GM12878 (cell line): Measurements from ENCODE around the gene EWSR1. TPM values are rescaled to one million over a fixed set of nuclear protein-coding genes. Genes with fewer than 3 reads are reported as not detected.

Experiments
- ATAC-seq: fragments of 200-7000 bp; cut with Tn5 transposase; 3 replicates; pipeline ENCODE4 v1.9.1; 2020; ENCODE audit warnings: mild to moderate bottlenecking, moderate library complexity
- BruUV-seq: library from RNA; stranded (reverse); fragments of 400-500 nt; replicated peaks from 2 replicates; lab custom pipeline; 2021; lab: Mats Ljungman, UMichigan
- CTCF ChIA-PET: fragments of 300-600 bp; sonication (Branson Sonifier 250); formaldehyde crosslinking; extraction: SDS; loops from one replicate; lab custom pipeline; 2021; ENCODE audit warnings: inconsistent platforms; lab: Yijun Ruan, JAX
- POLR2A ChIA-PET: fragments of 350-600 bp; formaldehyde crosslinking; extraction: SDS; loops from one replicate; lab custom pipeline; 2021; ENCODE audit warnings: inconsistent platforms; lab: Charles Lee
- RAD21 ChIA-PET: fragments of 300-600 bp; sonication (Branson Sonifier 250); formaldehyde crosslinking; loops from one replicate; lab custom pipeline; 2023; ENCODE audit warnings: antibody characterized with exemption; ENCODE audit not compliant: unreplicated experiment; lab: Charles Lee
- SMC1A ChIA-PET: fragments of 300-600 bp; sonication (Branson Sonifier 250); formaldehyde crosslinking; loops from one replicate; lab custom pipeline; 2023; ENCODE audit not compliant: unreplicated experiment, uncharacterized antibody; lab: Charles Lee
- DNase-seq: peaks from one replicate; pipeline ENCODE4 v3.0.0-alpha.2; 2011; ENCODE audit warnings: low read depth, low spot score
- FAIRE-seq: peaks from 3 replicates; lab custom pipeline; 2011; peaks lifted over from hg19 to GRCh38; lab: Jason Lieb, UNC
- H2AFZ ChIP-seq: 2 replicates; pipeline ENCODE4 v1.6.0; 2011; ENCODE audit warnings: low read depth, low read length, control low read depth; ENCODE audit not compliant: control insufficient read depth
- H3K27ac ChIP-seq: 2 replicates; pipeline ENCODE4 v1.5.1; 2011; ENCODE audit warnings: control low read depth; ENCODE audit not compliant: control insufficient read depth, insufficient read depth
- H3K27me3 ChIP-seq, 2 experiments: replicated peaks in 1 of 2; 2 replicates each; pipeline versions ENCODE4 v1.6.0 to v1.6.1; 2011; ENCODE audit warnings: low read length in 1 of 2; ENCODE audit not compliant: control insufficient read depth in 2 of 2, insufficient read depth in 2 of 2
- H3K36me3 ChIP-seq, 2 experiments: 2 replicates each; pipeline ENCODE4 v1.5.1; 2011; ENCODE audit warnings: low read length in 1 of 2; ENCODE audit not compliant: control insufficient read depth in 2 of 2, insufficient read depth in 2 of 2
- H3K4me1 ChIP-seq: 2 replicates; pipeline ENCODE4 v1.6.1; 2011; ENCODE audit warnings: mild to moderate bottlenecking, low read length, moderate library complexity, mixed read lengths; ENCODE audit not compliant: control insufficient read depth, insufficient read depth
- H3K4me2 ChIP-seq: 2 replicates; pipeline ENCODE4 v1.6.0; 2011; ENCODE audit warnings: control low read depth; ENCODE audit not compliant: control insufficient read depth, insufficient read depth
- H3K4me3 ChIP-seq: fragments of 200-600 bp; sonication (generic); 2 replicates; pipeline ENCODE4 v1.5.1; 2016
- H3K79me2 ChIP-seq: 2 replicates; pipeline ENCODE4 v1.6.0; 2011; ENCODE audit warnings: low read length; ENCODE audit not compliant: control insufficient read depth, insufficient read depth
- H3K9ac ChIP-seq: 2 replicates; pipeline ENCODE4 v1.8.0; 2011; ENCODE audit warnings: low read length, control low read depth, mixed read lengths; ENCODE audit not compliant: control insufficient read depth, insufficient read depth
- H3K9me3 ChIP-seq: replicated peaks from 3 replicates; pipeline ENCODE4 v1.5.1; 2011; ENCODE audit warnings: mild to moderate bottlenecking, low read length; ENCODE audit not compliant: control insufficient read depth, insufficient read depth
- H4K20me1 ChIP-seq: 2 replicates; pipeline ENCODE4 v1.6.0; 2011; ENCODE audit not compliant: control insufficient read depth, insufficient read depth
- CBFB ChIP-seq: IDR thresholded peaks from 2 replicates; pipeline ENCODE4 v1.6.1; 2016; ENCODE audit warnings: antibody characterized with exemption, low read depth
- CBX5 ChIP-seq: sonication (generic); IDR thresholded peaks from 2 replicates; pipeline ENCODE4 v1.6.1; 2016; ENCODE audit warnings: low read depth, moderate library complexity, mild to moderate bottlenecking, inconsistent platforms
- EP300 ChIP-seq, 2 experiments: fragments of 150-350 bp in 1 of 2; IDR thresholded peaks; 2 replicates each; pipeline ENCODE4 v1.6.1; 2011 to 2012; ENCODE audit warnings: low read depth in 2 of 2, low read length in 2 of 2, borderline replicate concordance in 1 of 2, improper control_type of control experiment in 1 of 2, inconsistent platforms in 1 of 2; ENCODE audit not compliant: control insufficient read depth in 1 of 2
- FOXM1 ChIP-seq: IDR thresholded peaks from 2 replicates; pipeline ENCODE4 v1.6.1; 2012; ENCODE audit warnings: low read depth, mild to moderate bottlenecking, inconsistent platforms, low read length, moderate library complexity
- HCFC1 ChIP-seq: fragments of 150-350 bp; IDR thresholded peaks from 2 replicates; pipeline ENCODE4 v1.6.1; 2014; ENCODE audit warnings: low read length
- HDGF ChIP-seq: fragments of 450-650 bp; IDR thresholded peaks from 2 replicates; pipeline ENCODE4 v1.6.1; 2016; ENCODE audit warnings: antibody characterized with exemption
- MXI1 ChIP-seq: fragments of 150-350 bp; IDR thresholded peaks from 2 replicates; pipeline ENCODE4 v1.6.1; 2011; ENCODE audit warnings: low read depth, mild to moderate bottlenecking, inconsistent platforms, low read length, improper control_type of control experiment
- NBN ChIP-seq: fragments of 450-650 bp; IDR thresholded peaks from 2 replicates; pipeline ENCODE4 v1.6.1; 2016
- NR2F1 ChIP-seq: fragments of 450-650 bp; conservative IDR thresholded peaks from 2 replicates; pipeline ENCODE4 v1.6.1; 2017; ENCODE audit warnings: mild to moderate bottlenecking
- RFX5 ChIP-seq: IDR thresholded peaks from 2 replicates; pipeline ENCODE4 v1.6.1; 2011; ENCODE audit warnings: low read depth, low read length, improper control_type of control experiment
- SIN3A ChIP-seq: IDR thresholded peaks from 2 replicates; pipeline ENCODE4 v1.6.1; 2012; ENCODE audit warnings: low read depth, low read length, improper control_type of control experiment
- TBL1XR1 ChIP-seq: IDR thresholded peaks from 2 replicates; pipeline ENCODE4 v1.6.1; 2012; ENCODE audit warnings: low read depth, low read length, improper control_type of control experiment
- YY1 ChIP-seq: IDR thresholded peaks from 2 replicates; pipeline ENCODE4 v1.6.1; 2011; ENCODE audit warnings: low read depth, mild to moderate bottlenecking, low read length
- ZBTB33 ChIP-seq: fragments of 450-650 bp; IDR thresholded peaks from 2 replicates; pipeline ENCODE4 v1.6.1; 2017; ENCODE audit warnings: mild to moderate bottlenecking
- ZNF384 ChIP-seq: IDR thresholded peaks from 2 replicates; pipeline ENCODE4 v1.6.1; 2012; ENCODE audit warnings: low read depth, mild to moderate bottlenecking, low read length, improper control_type of control experiment, borderline replicate concordance
- WGBS: methylation state at CpG from one replicate; pipeline ENCODE4 v1.1.6; 2016; ENCODE audit warnings: low lambda C conversion rate; ENCODE audit not compliant: insufficient replicate concordance, insufficient coverage; ENCODE audit errors: missing lambda C conversion rate; 5-methylcytosine and 5-hydroxymethylcytosine counted together
- in situ Hi-C: fragments of 300-500 bp; cut with MboI; formaldehyde crosslinking; loops from 9 replicates; pipeline ENCODE4 v1.14.3; 2018; ENCODE audit warnings: mixed read lengths
- intact Hi-C: fragments of 100-400 bp; cut with micrococcal nuclease; formaldehyde crosslinking; loops from one replicate; pipeline ENCODE4 v1.14.2; 2022; ENCODE audit not compliant: unreplicated experiment
- polyA plus RNA-seq, 11 experiments: library from polyadenylated mRNA; depleted of rRNA in 4 of 11; unstranded in 6 of 11; stranded (reverse) in 5 of 11; fragments of >200 nt; fragmentation: Nextera tagmentation in 4 of 11; fragmentation: Illumina TruSeq in 1 of 11; extraction: Ambion mirVana in 4 of 11; extraction: Trizol in 1 of 11; gene quantifications; 1 replicate in 1 of 11; 2 replicates in 10 of 11; pipeline versions ENCODE4 v1.2.1 to v1.2.3, GENCODE V29; 2011 to 2016; ENCODE audit warnings: inconsistent platforms in 2 of 11, missing spikeins in 2 of 11, low read depth in 1 of 11
- total RNA-seq, 4 experiments: library from RNA; depleted of rRNA in 3 of 4; stranded (reverse); fragments of >200 nt in 3 of 4; fragmentation: Illumina TruSeq in 1 of 4; extraction: Trizol in 1 of 4; gene quantifications; 2 replicates each; pipeline versions ENCODE4 v1.2.1 to v1.2.3, GENCODE V29; 2013 to 2021
- TF ChIP-seq, protein P1 (sequence below): fragments of 450-650 bp; IDR thresholded peaks from 2 replicates; pipeline ENCODE4 v1.6.1; 2017; ENCODE audit warnings: mild to moderate bottlenecking, low read depth, inconsistent platforms; ENCODE audit not compliant: poor library complexity, severe bottlenecking
- TF ChIP-seq, protein P2 (sequence below): IDR thresholded peaks from 2 replicates; pipeline ENCODE4 v1.6.1; 2011; ENCODE audit warnings: mild to moderate bottlenecking, low read depth, low read length, moderate library complexity; ENCODE audit not compliant: insufficient replicate concordance

The EWSR1 gene
- total and polyA plus RNA-seq, 10 of the 15 experiments (the other 5 are each of a cell fraction or from before 2014, with no cell fraction given) = 130 to 480 (median 356) TPM

DNA sequence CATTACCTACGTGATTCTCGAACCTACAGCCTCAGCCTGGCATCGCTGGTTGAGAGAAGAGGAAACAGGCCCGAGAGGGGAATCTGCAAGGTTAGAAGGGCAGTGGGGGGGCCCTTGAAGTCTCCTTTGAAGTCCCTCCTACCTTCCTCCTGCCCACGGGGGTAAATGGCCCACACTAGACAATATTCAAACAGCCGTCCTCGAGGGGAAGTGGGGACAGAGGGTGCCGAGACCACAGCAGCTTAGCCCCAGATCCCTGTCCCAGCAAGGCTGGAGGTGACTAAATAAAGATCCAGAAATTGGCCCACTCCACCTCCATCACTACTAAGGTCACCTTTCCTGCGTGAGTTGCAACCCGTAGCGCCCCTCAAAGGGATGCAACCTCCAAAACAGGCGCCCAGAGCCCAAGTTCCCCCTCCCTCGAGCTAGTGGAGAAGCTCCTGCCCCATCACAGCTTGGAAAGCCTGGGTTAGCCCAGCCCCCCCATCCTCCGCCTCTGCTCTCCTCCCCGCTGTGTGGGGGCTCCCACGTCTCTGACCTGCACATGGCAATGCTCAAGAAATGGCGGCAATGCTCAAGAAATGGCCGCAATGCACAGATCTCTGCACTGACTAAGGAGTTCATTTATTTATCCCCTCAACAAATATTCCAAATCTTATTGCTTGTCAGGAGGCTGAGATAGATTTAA is 48.2 kb downstream of the EWSR1 start (continued):
- TF ChIP-seq, protein P1, sequence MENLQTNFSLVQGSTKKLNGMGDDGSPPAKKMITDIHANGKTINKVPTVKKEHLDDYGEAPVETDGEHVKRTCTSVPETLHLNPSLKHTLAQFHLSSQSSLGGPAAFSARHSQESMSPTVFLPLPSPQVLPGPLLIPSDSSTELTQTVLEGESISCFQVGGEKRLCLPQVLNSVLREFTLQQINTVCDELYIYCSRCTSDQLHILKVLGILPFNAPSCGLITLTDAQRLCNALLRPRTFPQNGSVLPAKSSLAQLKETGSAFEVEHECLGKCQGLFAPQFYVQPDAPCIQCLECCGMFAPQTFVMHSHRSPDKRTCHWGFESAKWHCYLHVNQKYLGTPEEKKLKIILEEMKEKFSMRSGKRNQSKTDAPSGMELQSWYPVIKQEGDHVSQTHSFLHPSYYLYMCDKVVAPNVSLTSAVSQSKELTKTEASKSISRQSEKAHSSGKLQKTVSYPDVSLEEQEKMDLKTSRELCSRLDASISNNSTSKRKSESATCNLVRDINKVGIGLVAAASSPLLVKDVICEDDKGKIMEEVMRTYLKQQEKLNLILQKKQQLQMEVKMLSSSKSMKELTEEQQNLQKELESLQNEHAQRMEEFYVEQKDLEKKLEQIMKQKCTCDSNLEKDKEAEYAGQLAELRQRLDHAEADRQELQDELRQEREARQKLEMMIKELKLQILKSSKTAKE = no peak
- TF ChIP-seq HCFC1 = no peak
- no peak for TF ChIP-seq YY1
- no peak for TF ChIP-seq FOXM1
- no peak for TF ChIP-seq TBL1XR1
- TF ChIP-seq ZNF384 = no peak
- no peak for TF ChIP-seq HDGF
- TF ChIP-seq NBN = no peak
- TF ChIP-seq SIN3A = no peak
- no peak for TF ChIP-seq NR2F1

- no peaks in the 10 kb centered on the region for H3K36me3 ChIP-seq
- in situ Hi-C loops (no loop called here), intact Hi-C loops (no loop called here)
- DNase-seq (no peak), ATAC-seq (no peak), FAIRE-seq (no peak)
- POLR2A ChIA-PET = interaction anchor here (0.6 kb wide), 1 partner anchor 19 kb away, joined by 6 read pairs; no protein-coding TSS in a partner anchor
- WGBS = 64% methylated on average over 18 of the region's 18 CpGs
- H3K4me2 ChIP-seq = no peak overlapping the region
- H3K4me3 ChIP-seq = no peak overlapping the region
- H3K27ac ChIP-seq = no peak overlapping the region
- H3K4me1 ChIP-seq = no peaks in the 10 kb centered on the region
- no peaks in the 10 kb centered on the region for H4K20me1 ChIP-seq
- BruUV-seq = no TSS peak
- peaks cover 7 to 9% of the 10 kb centered on the region in 2 experiments; a peak in 3 of 4 replicates for H3K27me3 ChIP-seq
- SMC1A ChIA-PET = interaction anchor here (0.9 kb wide), 1 partner anchor 35 kb away, joined by 4 read pairs; no protein-coding TSS in a partner anchor
- RAD21 ChIA-PET = no interaction called here
- CTCF ChIA-PET = interaction anchor here (0.6 to 1.4 kb wide), 3 partner anchors 39 to 272 kb away, joined by 3 read pairs; no protein-coding TSS in a partner anchor
- no peaks in the 10 kb centered on the region for H3K9me3 ChIP-seq
- H3K79me2 ChIP-seq = no peaks in the 10 kb centered on the region
- no peak overlapping the region for H2AFZ ChIP-seq
- no peak overlapping the region for H3K9ac ChIP-seq
- no peak for TF ChIP-seq MXI1
- TF ChIP-seq, protein P2, sequence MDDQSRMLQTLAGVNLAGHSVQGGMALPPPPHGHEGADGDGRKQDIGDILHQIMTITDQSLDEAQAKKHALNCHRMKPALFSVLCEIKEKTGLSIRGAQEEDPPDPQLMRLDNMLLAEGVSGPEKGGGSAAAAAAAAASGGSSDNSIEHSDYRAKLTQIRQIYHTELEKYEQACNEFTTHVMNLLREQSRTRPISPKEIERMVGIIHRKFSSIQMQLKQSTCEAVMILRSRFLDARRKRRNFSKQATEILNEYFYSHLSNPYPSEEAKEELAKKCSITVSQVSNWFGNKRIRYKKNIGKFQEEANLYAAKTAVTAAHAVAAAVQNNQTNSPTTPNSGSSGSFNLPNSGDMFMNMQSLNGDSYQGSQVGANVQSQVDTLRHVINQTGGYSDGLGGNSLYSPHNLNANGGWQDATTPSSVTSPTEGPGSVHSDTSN = no peak
- no peak for TF ChIP-seq CBX5
- no peak for TF ChIP-seq RFX5
- TF ChIP-seq EP300 (IDR thresholded peaks at IDR 0.05; ENCODE audit: borderline replicate concordance in 1 of 2, control insufficient read depth in 1 of 2, low read depth in 2 of 2, low read length in 2 of 2) = no peak
- TF ChIP-seq CBFB = no peak
- TF ChIP-seq ZBTB33 = no peak
- TF ChIP-seq HDGF = no peak
Observed at GRCh38 chr22:29317827-29318454, 49.9 kb downstream of the EWSR1 start.
